HG03135 (cell line): ENCODE results near the gene CDC42BPG.

ENCODE experiments used
- ATAC-seq: cut with Tn5 transposase; IDR thresholded peaks from one replicate; pipeline ENCODE4 v1.9.1; 2021; ENCODE audit warnings: mild to moderate bottlenecking, moderate library complexity; ENCODE audit not compliant: unreplicated experiment

Gene CDC42BPG

GRCh38 chr11:64878494-64879243, 34.2 kb upstream of the CDC42BPG start, which contains the start of gene EHD1:
Gene EHD1, minus strand, starts transcription at chr11:64878621. Its CDS starts 157 bp downstream, at chr11:64878464.
- ATAC-seq: peak; percentile 59

GRCh38 chr11:64878223-64878493, 33.7 kb upstream of the CDC42BPG start:
- ATAC-seq: peak; percentile 3

- no peak for ATAC-seq
These were observed 33.2 kb upstream of the CDC42BPG start for GRCh38 chr11:64877390-64878222.

- no peak for ATAC-seq
These were observed 32.4 kb upstream of the CDC42BPG start for GRCh38 chr11:64876835-64877341.

GRCh38 chr11:64876229-64876750, 31.8 kb upstream of the CDC42BPG start:
- no peak for ATAC-seq

GRCh38 chr11:64875369-64876228, 31.1 kb upstream of the CDC42BPG start:
- no peak for ATAC-seq

- no peak for ATAC-seq
These were observed 30.1 kb upstream of the CDC42BPG start for GRCh38 chr11:64874308-64875240.

GRCh38 chr11:64872790-64873488, 28.5 kb upstream of the CDC42BPG start:
- ATAC-seq: no peak

GRCh38 chr11:64871492-64871891, 27.0 kb upstream of the CDC42BPG start:
- no peak for ATAC-seq

- ATAC-seq: no peak
These were observed 26.5 kb upstream of the CDC42BPG start for GRCh38 chr11:64870893-64871466.

- ATAC-seq: no peak
These were observed 25.9 kb upstream of the CDC42BPG start for GRCh38 chr11:64870176-64870892.

GRCh38 chr11:64869571-64870175, 25.2 kb upstream of the CDC42BPG start:
- ATAC-seq: no peak

- no peak for ATAC-seq
These were observed 24.6 kb upstream of the CDC42BPG start for GRCh38 chr11:64868904-64869570.

- no peak for ATAC-seq
These were observed 23.5 kb upstream of the CDC42BPG start for GRCh38 chr11:64867748-64868462.

- ATAC-seq: peak; percentile 4
These were observed 21.7 kb upstream of the CDC42BPG start for GRCh38 chr11:64866173-64866491.

- peak; percentile 39 for ATAC-seq
These were observed 21.1 kb upstream of the CDC42BPG start for GRCh38 chr11:64865286-64866172.
